ENCODE measurements around the gene SMIM13. TPM values are rescaled to one million over a fixed set of nuclear protein-coding genes. Genes with fewer than 3 reads are reported as not detected.

Gene SMIM13
- total RNA-seq, 2 experiments from 2014 or later: 7.5 to 7.7 TPM

GRCh38 chr6:11062083-11062482 is 31.6 kb upstream of the SMIM13 start:
- intact Hi-C loops (cut with micrococcal nuclease): loop anchor here (10.0 kb wide), 1 partner anchor 587 kb away; no protein-coding TSS in a partner anchor
- Mint-ChIP-seq H3K4me1 (ENCODE audit: low read depth) (no peaks in the 10 kb centered on the region), H3K36me3 (ENCODE audit: low read depth) (no peaks in the 10 kb centered on the region), H3K9me3 (no peaks in the 10 kb centered on the region), H3K27ac (no peak overlapping the region), H3K4me3 (no peak overlapping the region), H3K27me3 (peaks cover 6% of the 10 kb centered on the region)
- TF ChIP-seq CTCF (IDR thresholded peaks at IDR 0.05): no peak
- POLR2A ChIA-PET: no interaction called here
- CTCF ChIA-PET: interaction anchor here (1.5 kb wide), 1 partner anchor 9 kb away, joined by 3 read pairs; no protein-coding TSS in a partner anchor
- ATAC-seq (no peak), DNase-seq (no peak)

- DNase-seq: no peak
- H3K9me3 Mint-ChIP-seq: no peaks in the 10 kb centered on the region
- intact Hi-C loops (cut with micrococcal nuclease): loop anchor here (10.0 kb wide), 1 partner anchor 588 kb away; no protein-coding TSS in a partner anchor
- H3K4me3 Mint-ChIP-seq: no peak overlapping the region
- peaks cover 6% of the 10 kb centered on the region for H3K27me3 Mint-ChIP-seq
- no peak overlapping the region for H3K27ac Mint-ChIP-seq
- H3K36me3 Mint-ChIP-seq (ENCODE audit: low read depth): no peaks in the 10 kb centered on the region
- ATAC-seq: no peak
- CTCF ChIA-PET: interaction anchor here (1.3 to 1.5 kb wide), 2 partner anchors 10 to 108 kb away, joined by 3 read pairs; no protein-coding TSS in a partner anchor
- no peak for TF ChIP-seq CTCF (IDR thresholded peaks at IDR 0.05)
- no peaks in the 10 kb centered on the region for H3K4me1 Mint-ChIP-seq (ENCODE audit: low read depth)
- POLR2A ChIA-PET: no interaction called here
Measured at GRCh38 chr6:11062715-11063114, 30.9 kb upstream of the SMIM13 start.

- no peaks in the 10 kb centered on the region for H3K4me1 Mint-ChIP-seq (ENCODE audit: low read depth)
- no peak overlapping the region for H3K4me3 Mint-ChIP-seq
- POLR2A ChIA-PET: no interaction called here
- peaks cover 8% of the 10 kb centered on the region for H3K27me3 Mint-ChIP-seq
- no peaks in the 10 kb centered on the region for H3K36me3 Mint-ChIP-seq (ENCODE audit: low read depth)
- no peak overlapping the region for H3K27ac Mint-ChIP-seq
- intact Hi-C loops (cut with micrococcal nuclease): loop anchor here (5.0 to 10.0 kb wide), 2 partner anchors 113 to 590 kb away; no protein-coding TSS in a partner anchor
- H3K9me3 Mint-ChIP-seq: no peaks in the 10 kb centered on the region
- TF ChIP-seq CTCF (IDR thresholded peaks at IDR 0.05): no peak
- ATAC-seq: no peak
- no peak for DNase-seq
- CTCF ChIA-PET: interaction anchor here (0.7 to 3.1 kb wide), 5 partner anchors 27 to 586 kb away, joined by 3 to 14 read pairs (median 3); no protein-coding TSS in a partner anchor
Measured at GRCh38 chr6:11064836-11065235, 28.8 kb upstream of the SMIM13 start.

GRCh38 chr6:11065436-11066202 is 28.0 kb upstream of the SMIM13 start:
- H3K27me3 Mint-ChIP-seq: peaks cover 10% of the 10 kb centered on the region
- no peaks in the 10 kb centered on the region for H3K36me3 Mint-ChIP-seq (ENCODE audit: low read depth)
- no peak overlapping the region for H3K27ac Mint-ChIP-seq
- ChIA-PET POLR2A (no interaction called here), CTCF (interaction anchor here (0.8 to 3.1 kb wide), 4 partner anchors 28 to 430 kb away, joined by 3 to 14 read pairs (median 3); no protein-coding TSS in a partner anchor)
- DNase-seq: no peak
- H3K4me1 Mint-ChIP-seq (ENCODE audit: low read depth): no peaks in the 10 kb centered on the region
- intact Hi-C loops (cut with micrococcal nuclease): loop anchor here (5.0 to 10.0 kb wide), 2 partner anchors 113 to 591 kb away; no protein-coding TSS in a partner anchor
- H3K4me3 Mint-ChIP-seq: no peak overlapping the region
- TF ChIP-seq CTCF (IDR thresholded peaks at IDR 0.05): no peak
- no peak for ATAC-seq
- H3K9me3 Mint-ChIP-seq: no peaks in the 10 kb centered on the region

Data from activated CD8-positive, alpha-beta T cell treated with anti-CD3 and anti-CD28 coated beads for 36 hours (primary cell).